GM21737 (cell line): Measurements from ENCODE around the gene GPC5.

Experiments used
- ATAC-seq: cut with Tn5 transposase; IDR thresholded peaks from one replicate; pipeline ENCODE4 v1.9.1; 2021; ENCODE audit warnings: mild to moderate bottlenecking, moderate library complexity; ENCODE audit not compliant: unreplicated experiment

The GPC5 gene

DNA sequence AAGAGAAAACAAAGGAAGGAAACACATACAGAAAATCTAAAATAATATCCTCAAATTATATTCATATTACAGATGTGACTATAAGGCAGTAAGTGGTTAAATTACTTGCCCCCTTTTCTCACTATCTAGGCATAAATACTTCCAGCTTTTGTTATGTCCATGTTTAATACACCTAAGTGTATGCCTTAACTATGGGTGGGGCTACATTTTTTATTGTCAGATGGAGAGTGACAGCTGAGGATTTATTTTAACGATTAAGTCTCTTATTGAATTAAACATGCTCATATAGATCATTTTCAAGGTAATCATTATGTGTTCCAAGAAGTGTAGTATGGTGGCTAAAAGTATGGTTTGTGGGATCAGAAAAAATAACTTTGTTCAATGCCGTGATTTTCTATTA is 909.3 kb downstream of the GPC5 start:
- no peak for ATAC-seq

DNA sequence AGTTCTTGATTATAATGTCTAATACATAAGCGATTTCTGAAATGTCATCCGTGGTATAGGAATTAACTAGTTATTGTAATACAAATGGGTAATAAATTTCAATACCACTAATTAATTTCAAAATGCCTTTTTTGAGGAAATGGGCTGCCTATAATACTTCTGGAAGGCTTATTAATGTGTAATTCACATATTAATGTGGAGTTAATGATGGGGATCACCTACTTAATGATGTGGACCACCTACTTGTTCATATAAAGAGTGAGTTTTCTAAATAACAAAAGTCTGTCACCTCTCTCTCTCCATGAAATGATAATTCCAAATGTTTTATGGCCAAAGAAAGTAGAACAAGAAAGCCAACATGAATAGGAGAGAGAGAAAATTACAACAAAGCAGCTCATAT is 914.4 kb downstream of the GPC5 start:
- no peak for ATAC-seq

DNA sequence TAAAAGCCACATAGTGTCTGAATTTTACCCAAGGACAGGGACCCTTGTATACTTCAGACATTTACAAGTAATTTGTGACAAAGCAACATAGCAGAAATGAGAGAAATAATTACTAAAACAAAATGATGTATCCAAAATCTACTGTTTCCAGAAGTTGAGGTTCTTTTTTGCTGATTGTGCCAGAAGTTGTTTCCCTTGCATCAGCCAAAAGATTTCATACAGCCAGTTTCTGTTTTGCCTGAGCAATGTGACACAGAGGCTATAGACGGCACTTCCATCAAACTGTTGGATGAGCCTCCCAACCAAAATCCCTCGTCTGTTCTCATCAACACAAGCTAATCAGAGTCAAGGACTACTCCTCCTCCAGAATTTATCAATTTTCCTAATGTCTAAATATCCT is 915.0 kb downstream of the GPC5 start:
- no peak for ATAC-seq

DNA sequence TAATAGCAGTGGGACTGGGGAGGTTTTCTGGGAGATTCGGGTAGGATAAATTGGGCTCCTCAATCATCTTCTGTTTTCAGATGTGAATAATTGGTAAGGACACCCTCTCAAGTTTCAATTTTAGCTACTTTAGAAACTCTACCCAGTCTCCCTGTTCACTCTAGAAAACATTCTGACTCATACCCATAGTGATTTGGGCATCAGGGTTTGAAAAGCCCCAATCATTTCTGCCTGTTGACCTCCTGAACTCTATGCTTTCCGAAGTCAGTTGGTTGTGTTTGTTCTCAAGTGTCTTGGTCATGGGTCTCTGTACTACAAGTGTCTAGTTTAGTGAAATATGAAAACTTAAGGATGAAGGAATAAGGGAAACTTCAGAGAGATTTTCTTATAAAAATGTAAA is 916.8 kb downstream of the GPC5 start:
- ATAC-seq: no peak

DNA sequence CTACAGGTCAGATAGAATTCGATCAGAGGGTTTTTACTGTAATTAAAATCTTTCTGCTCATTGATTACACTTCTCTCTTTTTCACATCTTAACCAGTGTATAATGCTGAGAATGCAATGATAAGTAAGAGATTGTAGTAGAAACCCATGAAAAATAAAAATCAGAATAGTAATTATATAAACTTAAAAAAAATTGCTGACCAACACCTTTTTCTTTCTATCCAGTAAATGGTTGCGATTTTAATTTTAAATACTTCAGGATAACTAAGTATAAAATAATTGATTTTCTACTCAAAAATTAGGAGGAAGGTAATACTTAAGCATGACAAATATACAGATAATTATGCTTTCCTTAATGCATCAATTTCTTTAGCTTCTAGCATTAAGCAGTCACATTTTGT is 917.6 kb downstream of the GPC5 start:
- ATAC-seq: no peak

DNA sequence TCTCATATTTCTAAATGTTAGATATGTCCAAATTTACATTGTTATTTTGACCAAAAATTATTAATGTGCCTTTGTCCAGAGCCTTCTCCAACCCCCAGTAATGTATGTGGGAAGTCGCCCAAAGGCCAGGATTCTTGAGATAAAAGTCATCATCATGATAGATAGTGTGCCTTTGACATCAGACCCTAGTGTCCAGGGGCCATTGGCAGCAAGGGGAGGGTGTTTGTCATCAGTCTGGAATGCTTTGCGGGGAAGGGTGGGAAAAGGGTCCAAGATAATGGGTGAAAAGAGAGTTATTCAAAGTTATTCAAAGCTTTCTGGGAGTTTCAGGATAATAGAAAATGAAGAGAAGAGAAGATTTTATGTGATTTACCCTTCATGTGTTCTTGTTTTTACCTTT is 918.6 kb downstream of the GPC5 start:
- no peak for ATAC-seq

DNA sequence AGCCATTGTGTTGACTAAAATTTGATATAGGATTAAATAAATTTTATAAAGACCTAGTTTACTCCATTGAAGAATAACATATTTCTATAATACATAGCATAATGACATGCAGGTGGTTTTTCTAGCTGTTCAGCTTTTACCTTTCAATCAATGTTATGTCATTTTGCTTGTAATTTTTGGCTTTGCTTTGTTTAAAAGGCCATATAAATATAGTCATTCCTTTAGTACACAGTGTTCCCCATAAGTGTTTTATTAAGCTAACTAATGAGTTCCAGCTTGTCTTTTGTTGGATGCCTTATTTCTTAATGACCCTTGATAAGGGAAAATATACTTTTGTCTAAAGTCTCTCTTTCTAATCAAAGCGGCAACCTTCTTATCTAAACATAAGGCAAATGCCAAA is 921.9 kb downstream of the GPC5 start:
- no peak for ATAC-seq

DNA sequence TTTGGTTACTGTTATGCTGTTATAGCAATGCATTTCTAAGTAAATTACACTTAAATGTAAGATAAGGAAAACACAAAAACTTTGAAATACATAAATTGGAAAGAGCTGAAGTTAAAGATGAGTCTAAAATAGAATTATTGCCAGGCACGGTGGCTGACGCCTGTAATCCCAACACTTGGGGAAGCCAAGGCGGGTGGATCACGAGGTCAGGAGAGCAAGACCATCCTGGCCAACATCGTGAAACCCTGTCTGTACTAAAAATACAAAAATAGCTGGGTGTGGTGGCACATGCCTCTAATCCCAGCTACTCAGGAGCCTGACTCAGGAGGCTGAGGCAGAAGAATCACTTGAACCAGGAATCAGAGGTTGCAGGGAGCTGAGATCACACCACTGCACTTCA is 922.8 kb downstream of the GPC5 start:
- ATAC-seq: no peak

DNA sequence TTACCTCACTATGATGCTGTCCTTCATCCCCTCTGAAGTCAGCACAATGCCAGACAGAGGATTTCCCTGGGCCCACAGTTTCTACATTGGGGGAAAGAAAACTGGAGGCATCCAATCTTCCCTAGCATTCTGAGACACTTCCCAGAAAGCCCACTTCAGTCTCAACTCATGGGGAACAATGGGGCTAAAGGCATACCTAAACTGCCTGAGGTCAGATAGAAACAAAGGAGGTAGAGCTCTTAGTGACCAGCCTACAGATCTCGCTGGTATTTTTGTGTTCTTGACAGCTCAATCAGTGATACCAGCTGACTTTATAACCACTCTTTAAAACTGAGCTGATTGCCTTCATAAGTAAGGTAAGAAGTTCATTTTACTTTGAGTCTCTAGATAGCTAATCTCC is 947.2 kb downstream of the GPC5 start:
- ATAC-seq: no peak

DNA sequence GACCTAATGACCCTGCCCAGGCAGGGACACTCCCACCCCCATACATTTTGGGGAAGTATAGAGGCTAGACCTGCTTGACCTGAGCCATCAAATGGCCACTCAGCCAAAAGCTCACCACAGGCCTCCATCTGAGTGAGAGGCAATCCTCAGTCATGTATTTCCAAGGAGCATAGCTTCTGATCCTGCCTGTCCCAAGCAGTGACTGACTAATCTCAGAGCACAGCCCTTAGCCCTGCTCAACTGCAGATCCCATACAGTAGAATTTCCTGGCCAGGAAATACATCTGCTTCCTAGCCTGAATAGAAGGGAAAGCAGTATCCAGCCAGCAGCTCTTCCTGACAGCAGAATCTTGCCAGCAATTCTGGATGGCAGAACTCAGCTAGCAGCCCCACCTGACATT is 947.6 kb downstream of the GPC5 start:
- ATAC-seq: no peak

DNA sequence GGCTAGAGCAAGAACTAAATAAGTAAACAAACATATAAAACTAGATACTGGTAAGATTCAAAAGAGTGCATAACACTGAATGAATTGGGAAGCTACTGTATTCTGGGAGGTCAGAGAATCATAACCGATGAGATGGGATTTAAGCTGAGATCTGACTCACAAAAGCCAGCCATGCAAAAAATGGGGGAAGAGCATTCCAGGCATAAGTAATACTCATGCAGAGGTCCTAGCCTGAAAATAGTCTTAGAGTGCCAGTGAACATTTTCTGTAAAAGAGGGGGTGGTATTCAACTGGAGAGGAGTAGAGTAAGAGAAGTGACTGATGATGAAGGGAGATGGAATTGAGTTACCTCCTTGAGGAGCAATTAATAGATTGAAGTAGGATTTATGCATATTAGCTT is 956.2 kb downstream of the GPC5 start:
- ATAC-seq: no peak

DNA sequence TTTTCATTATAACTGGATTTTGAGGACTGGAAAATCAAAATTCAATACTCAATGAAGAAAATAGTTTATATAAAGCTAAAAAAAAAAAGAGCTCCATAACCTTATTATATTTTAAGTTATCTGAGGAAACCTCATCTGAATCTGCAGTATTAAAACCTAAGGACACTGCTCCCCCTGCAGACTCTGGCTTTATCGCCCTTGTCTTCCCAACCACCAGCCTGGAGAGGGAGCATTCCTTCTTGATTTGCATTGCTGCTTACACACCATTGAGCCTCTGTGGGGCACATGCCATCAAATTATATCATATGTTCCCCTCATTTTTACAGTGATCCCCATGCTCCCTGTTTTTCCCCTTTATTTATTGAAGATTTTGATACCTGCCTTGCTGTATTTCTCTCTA is 956.8 kb downstream of the GPC5 start:
- no peak for ATAC-seq

DNA sequence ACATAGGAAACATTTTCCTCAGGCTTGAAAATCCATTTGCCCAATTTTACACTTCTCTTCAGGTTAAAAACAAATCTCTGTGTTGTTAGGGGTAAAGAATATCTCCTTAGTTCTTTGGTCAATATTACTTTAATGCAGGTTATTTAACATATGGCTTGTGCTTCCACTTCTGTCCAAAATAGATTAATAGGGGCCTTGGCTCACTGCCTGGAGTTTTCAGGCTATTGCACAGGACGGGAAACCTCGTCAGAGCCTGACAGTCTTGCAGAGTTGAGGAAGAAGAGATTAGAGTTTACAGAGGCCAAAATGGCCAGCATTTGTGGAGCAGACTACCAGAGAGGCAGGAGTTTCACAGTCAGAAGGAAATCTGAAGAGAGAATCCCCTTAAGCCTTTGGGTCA is 964.3 kb downstream of the GPC5 start:
- ATAC-seq: no peak

DNA sequence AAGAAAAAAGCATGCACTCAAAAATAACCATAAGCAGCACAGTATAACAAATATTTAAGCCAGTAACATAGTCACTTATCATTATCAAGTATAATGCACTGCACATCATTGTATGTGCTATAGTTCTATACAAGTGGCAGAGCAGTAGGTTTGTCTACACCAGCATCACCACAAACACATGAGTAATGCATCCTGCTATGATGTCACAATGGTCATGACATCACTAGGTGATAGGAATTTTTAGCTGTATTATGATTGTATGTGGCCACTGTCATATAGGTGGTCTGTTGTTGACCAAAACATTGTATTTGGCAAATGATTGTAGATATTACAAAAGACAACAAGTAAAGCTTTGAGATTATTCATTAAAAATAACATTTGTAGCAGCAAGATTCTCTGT is 967.5 kb downstream of the GPC5 start:
- no peak for ATAC-seq

DNA sequence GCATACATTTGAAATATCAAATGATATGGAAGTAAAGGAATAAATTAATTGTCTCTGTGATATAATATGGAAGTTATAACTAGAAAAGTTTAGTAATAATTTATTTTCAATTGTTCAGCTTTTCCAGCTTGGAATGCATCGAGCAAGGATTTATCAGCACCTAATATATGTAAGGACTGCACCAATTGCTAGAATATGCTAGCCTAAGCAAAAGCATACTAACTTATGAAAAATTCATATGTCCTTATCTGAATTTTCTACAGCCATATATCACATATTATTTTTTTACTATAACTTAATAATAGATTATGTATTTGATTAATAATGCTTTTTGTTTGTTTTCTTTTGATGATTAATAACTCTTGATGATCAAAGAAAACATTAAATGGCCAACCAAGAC is 979.0 kb downstream of the GPC5 start:
- ATAC-seq: no peak

DNA sequence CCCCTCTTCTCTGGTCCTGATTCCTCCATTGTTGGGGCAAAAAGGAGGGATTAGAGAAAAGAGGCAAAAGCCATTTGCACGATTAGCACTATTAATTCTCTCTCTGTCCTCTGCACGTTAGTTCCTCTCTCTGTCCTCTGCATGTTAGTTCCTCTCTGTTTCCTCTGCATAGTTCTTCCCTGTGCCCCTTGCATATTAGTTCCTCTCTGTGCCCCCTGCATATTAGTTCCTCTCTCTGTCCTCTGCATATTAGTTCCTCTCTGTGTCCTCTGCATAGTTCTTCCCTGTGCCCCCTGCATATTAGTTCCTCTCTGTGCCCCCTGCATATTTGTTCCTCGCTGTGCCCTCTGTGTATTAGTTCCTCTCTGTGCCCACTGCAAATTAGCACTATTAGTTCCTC is 981.0 kb downstream of the GPC5 start:
- ATAC-seq: no peak

DNA sequence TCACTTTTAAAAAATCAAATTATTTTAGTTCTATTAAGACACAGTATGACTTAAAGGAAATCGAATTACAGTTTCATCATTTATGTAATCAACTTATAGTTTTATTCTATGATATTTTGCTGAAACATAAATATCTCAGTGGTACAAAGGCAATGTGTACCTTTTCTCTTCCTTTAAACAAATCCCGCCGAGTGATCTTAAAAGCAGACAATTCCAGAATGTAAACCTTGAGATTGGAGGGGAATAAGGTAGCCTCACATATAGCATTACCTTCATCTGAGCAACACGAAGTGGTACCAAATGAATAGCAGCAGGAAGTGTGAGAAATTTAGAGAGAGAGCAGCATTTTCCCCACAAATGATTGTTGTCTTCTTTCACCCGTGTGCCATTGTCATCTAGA is 986.0 kb downstream of the GPC5 start:
- no peak for ATAC-seq

DNA sequence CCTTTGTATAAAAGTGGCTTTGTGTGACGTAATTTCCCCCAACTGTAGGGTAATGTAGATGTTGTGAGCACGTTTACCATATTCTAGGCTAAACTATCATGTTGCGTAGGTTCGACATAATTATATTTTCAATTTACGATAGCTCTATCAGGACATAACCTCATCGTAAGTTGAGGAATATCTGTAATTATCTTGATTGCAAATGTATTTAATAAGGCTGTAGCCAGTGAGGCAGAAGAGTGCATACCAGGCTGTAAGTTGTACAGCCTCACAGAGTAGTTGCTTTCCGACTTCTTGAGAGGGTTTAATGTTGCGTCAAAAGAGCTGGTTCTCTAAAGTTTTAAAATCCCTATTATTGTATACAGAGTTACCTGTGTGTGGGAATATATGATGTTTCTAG is 988.8 kb downstream of the GPC5 start:
- no peak for ATAC-seq

DNA sequence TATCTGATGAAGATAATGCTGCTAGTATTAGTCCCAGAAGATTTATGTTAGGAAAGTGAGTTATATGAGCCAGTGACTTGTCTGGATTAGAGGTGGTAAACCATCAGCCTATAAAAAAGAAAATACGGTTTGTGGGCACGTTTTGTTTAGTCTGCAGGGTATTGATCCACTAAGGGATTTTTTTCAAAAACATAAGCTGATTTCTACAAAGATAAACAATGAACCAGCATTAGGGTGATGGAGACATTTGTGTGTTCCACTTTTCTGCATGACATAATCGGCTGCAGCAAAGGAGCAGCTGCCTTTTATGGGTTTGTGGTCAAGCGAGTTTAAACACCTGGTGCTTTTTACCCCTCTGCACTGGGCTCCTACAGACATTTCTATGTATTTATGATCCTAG is 991.8 kb downstream of the GPC5 start:
- ATAC-seq: no peak

DNA sequence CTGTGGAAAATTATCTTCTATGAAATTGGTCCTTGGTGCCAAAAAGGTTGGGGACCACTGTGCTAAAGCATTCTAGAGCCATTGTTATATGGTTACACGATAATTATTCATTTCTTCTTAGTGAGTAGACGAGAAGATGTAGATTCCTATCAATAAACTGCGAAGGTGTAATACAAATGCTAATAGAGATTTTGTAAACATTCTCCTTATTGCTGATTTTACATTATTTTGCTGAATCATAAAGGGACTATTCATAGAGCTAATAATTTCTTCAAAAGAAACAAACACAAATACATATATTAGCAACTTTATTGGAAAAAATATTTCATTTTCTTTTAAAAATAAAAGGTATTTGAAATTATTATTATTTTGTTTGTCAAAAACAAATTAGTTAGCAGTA is 1005.2 kb downstream of the GPC5 start:
- ATAC-seq: no peak

DNA sequence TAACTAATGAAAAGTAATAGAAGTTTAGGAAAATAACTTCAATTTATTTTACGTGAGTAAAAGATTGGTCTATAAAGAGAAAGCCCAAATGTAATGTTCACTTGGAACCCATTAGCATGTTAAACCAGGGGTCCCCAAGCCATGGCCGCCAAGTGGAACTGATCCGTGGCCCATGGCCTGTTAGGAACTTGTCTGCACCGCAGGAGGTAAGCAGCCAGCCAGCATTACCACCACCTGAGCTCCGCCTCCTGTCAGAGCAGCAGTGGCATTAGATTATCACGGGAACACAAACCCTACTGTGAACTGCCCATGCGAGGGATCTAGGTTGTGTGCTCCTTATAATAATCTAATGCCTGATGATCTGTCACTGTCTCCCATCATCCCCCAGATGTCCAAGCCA is 1009.4 kb downstream of the GPC5 start:
- ATAC-seq: no peak

DNA sequence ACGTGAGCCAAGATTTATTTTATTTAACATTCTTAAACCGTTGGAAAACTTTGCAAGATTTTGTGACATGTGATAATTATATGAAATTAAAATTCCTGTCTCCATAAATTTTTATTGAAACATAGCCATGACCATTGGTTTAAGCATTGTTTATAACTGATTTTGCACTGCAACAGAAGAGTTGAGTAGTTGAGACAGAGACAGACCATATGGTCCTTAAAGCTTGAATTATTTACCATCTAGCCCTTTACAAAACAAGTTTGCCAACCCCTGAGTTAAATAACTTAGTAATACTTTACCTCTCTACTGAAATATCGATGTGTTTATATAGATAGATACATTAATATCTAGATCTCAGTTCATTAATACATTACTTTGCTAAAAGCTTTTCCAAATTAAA is 1014.1 kb downstream of the GPC5 start:
- no peak for ATAC-seq

DNA sequence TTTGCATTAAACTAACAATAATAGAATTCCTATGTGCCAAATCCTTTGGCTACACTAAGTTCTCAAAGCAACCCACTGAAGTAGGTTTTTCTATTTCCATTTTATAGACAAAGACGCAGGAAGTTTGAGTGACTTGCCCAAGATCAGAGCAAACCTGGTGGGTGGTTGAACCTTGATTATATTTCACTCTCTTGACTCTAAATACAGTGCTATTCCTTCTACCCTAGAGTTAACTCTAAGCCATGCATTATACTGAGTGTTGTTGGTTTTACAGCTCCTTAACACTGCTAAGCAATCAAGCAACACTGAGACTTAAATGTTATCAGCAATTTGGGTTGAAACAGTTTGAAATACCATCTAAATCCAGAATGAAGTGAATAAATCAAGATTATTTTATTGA is 1014.6 kb downstream of the GPC5 start:
- no peak for ATAC-seq

DNA sequence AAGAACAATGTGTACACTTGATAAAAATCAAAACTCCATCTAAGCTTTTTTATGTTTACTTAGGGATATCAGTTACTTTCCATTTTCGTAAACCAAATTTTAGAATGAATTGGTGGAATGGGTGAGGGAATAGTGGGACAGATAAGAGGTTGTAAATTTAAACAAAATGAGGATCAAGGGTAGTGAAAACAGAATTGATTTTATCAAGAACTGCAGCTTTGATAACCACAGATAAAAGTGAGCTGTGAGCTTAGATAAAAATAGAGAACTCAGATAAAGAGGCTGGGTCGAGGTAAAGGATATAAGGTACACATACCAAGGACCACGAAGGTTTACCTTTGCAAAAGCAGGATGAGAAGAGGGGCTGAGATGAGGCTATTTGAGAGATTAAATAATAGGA is 1015.0 kb downstream of the GPC5 start:
- no peak for ATAC-seq
